DOHH2 (cell line): ENCODE data around the gene LRRC8E.
A peak's percentile ranks its signal among the peaks of the same experiment; 100 is the strongest.

ENCODE experiments used
- H3F3A ChIP-seq: fragments of 200-600 bp; sonication (generic), shearing (Covaris generic); 2 replicates; pipeline ENCODE4 v1.6.0; 2016; ENCODE audit warnings: antibody characterized with exemption, mild to moderate bottlenecking; ENCODE audit not compliant: control insufficient read depth, insufficient read depth
- H3K27ac ChIP-seq: fragments of 200-600 bp; sonication (generic); 2 replicates; pipeline ENCODE4 v1.5.1; 2014; ENCODE audit warnings: low read depth, mild to moderate bottlenecking, low read length, moderate library complexity
- H3K27me3 ChIP-seq: fragments of 200-600 bp; sonication (generic); 2 replicates; pipeline ENCODE4 v1.6.1; 2014; ENCODE audit warnings: mild to moderate bottlenecking, low read length, mixed read lengths; ENCODE audit not compliant: control insufficient read depth
- H3K36me3 ChIP-seq: fragments of 200-600 bp; sonication (generic); 2 replicates; pipeline ENCODE4 v1.6.1; 2014; ENCODE audit warnings: mild to moderate bottlenecking, low read length, moderate library complexity, mixed read lengths; ENCODE audit not compliant: control insufficient read depth
- H3K4me1 ChIP-seq: fragments of 200-600 bp; sonication (generic); 2 replicates; pipeline ENCODE4 v1.6.1; 2014; ENCODE audit warnings: mild to moderate bottlenecking, low read length, mixed read lengths; ENCODE audit not compliant: control insufficient read depth
- H3K4me2 ChIP-seq: fragments of 200-600 bp; sonication (generic); 2 replicates; pipeline ENCODE4 v1.6.0; 2014; ENCODE audit warnings: mild to moderate bottlenecking, low read length, moderate library complexity
- H3K4me3 ChIP-seq: fragments of 200-600 bp; sonication (generic); 2 replicates; pipeline ENCODE4 v1.5.1; 2014; ENCODE audit warnings: mild to moderate bottlenecking, low read length, mixed read lengths
- H3K79me2 ChIP-seq: fragments of 200-600 bp; sonication (generic); 2 replicates; pipeline ENCODE4 v1.6.1; 2014; ENCODE audit warnings: mild to moderate bottlenecking, low read length, mixed read lengths; ENCODE audit not compliant: control insufficient read depth
- H3K9me2 ChIP-seq: fragments of 200-600 bp; sonication (generic); replicated peaks from 2 replicates; pipeline ENCODE4 v1.6.1; 2014; ENCODE audit warnings: mild to moderate bottlenecking, low read length, mixed read lengths; ENCODE audit not compliant: control insufficient read depth
- H3K9me3 ChIP-seq: fragments of 200-600 bp; sonication (generic); 2 replicates; pipeline ENCODE4 v1.6.1; 2014; ENCODE audit warnings: antibody characterized with exemption, low read length, mixed read lengths; ENCODE audit not compliant: control insufficient read depth, insufficient read depth
- H4K20me1 ChIP-seq: fragments of 200-600 bp; sonication (generic); 2 replicates; pipeline ENCODE4 v1.6.0; 2014; ENCODE audit warnings: low read depth, mild to moderate bottlenecking, antibody characterized with exemption, low read length, moderate library complexity; ENCODE audit not compliant: control insufficient read depth, insufficient read depth
- EZH2phosphoT487 ChIP-seq: fragments of 200-600 bp; sonication (generic); IDR thresholded peaks from 2 replicates; pipeline ENCODE4 v1.6.1; 2017; ENCODE audit warnings: borderline replicate concordance, mild to moderate bottlenecking, antibody characterized with exemption, low read length, moderate library complexity, mixed read lengths
- TF ChIP-seq, protein P1 (sequence below): fragments of 200-600 bp; sonication (generic); IDR thresholded peaks from one replicate; pipeline ENCODE4 v1.5.1; 2014; ENCODE audit warnings: antibody characterized with exemption, mild to moderate bottlenecking, low read depth, low read length; ENCODE audit not compliant: poor library complexity, severe bottlenecking

The LRRC8E gene

DNA sequence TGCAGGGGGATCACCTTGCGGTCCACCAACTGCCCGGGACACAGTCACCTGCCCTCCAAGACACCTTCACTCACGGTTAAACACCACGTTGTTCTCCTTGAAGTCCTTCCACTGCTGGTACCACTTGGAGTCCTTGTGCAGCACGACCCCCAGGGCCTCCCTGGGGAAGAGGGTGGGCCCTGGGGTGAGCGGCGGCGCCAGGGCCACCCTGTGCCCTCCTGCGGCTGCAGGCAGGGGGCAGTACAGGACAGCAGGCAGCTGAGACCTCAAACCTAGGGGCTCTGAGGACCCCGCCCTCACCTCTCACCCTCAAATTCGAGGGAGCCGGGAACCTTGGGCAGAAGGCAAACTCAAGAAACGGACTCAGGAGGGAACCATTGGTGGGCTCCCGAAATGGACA, 45.1 kb downstream of the LRRC8E start:
- peaks cover 9% of the 10 kb centered on the region; the same call in 1 of the 2 replicates for H3K79me2 ChIP-seq
- no peaks in the 10 kb centered on the region for H3K4me1 ChIP-seq
- no peaks in the 10 kb centered on the region for H4K20me1 ChIP-seq
- no peak overlapping the region for H3K27ac ChIP-seq
- H3K9me2 ChIP-seq, result no peaks in the 10 kb centered on the region
- H3K4me2 ChIP-seq, result no peak overlapping the region
- peaks cover 82% of the 10 kb centered on the region for H3K36me3 ChIP-seq
- no peak overlapping the region for H3K4me3 ChIP-seq
- no peaks in the 10 kb centered on the region for H3K9me3 ChIP-seq
- TF ChIP-seq EZH2phosphoT487, result no peak
- TF ChIP-seq, protein P1, sequence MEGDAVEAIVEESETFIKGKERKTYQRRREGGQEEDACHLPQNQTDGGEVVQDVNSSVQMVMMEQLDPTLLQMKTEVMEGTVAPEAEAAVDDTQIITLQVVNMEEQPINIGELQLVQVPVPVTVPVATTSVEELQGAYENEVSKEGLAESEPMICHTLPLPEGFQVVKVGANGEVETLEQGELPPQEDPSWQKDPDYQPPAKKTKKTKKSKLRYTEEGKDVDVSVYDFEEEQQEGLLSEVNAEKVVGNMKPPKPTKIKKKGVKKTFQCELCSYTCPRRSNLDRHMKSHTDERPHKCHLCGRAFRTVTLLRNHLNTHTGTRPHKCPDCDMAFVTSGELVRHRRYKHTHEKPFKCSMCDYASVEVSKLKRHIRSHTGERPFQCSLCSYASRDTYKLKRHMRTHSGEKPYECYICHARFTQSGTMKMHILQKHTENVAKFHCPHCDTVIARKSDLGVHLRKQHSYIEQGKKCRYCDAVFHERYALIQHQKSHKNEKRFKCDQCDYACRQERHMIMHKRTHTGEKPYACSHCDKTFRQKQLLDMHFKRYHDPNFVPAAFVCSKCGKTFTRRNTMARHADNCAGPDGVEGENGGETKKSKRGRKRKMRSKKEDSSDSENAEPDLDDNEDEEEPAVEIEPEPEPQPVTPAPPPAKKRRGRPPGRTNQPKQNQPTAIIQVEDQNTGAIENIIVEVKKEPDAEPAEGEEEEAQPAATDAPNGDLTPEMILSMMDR, result peak; percentile 34
- no peaks in the 10 kb centered on the region for H3K27me3 ChIP-seq
- H3F3A ChIP-seq, result peaks cover 6% of the 10 kb centered on the region; the same call in 1 of the 2 replicates

DNA sequence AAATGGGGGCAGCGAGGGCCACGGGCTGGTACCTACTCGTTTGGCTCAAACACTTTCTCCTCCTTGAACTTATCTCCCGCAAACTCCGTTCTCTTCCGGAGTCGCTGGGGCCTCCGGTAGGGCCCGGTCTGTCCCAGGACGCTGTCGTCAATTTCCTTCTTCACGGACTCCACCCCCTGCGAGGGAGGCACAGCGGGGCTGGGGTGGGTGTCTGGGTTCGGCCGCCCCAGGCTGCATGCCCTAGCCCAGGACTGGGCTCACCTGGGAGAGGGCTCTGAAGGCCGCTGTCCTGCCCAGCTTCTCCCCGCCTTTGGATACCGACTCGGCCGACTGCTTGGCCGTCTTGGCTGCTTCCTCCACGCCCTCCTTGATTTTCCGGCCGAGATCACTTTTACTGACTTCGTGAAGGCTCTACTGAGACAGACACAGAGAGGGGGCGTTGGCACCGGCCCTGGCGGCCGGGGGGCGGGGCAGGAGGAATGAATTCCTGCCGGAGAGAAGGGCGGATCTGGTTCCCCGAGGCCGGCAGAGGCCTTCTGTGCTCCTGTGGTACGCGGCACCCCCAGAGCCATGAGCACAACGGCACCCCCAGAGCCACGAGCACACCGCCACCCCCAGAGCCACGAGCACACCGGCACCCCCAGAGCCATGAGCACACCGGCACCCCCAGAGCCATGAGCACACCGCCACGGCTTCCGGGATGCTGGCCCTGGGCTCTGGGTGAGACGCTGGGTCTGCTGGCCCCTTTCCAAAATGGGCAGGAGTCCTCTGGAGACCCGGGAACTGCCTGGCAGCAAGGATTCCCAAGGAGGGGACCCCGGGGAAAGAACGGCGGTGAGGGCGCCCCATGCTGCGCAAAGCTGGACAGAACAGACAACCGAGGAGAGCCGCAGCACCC, 45.8 kb downstream of the LRRC8E start:
- no peaks in the 10 kb centered on the region for H4K20me1 ChIP-seq
- no peak overlapping the region for H3K27ac ChIP-seq
- H3K9me3 ChIP-seq, result no peaks in the 10 kb centered on the region
- H3K79me2 ChIP-seq, result peaks cover 12% of the 10 kb centered on the region
- H3K4me2 ChIP-seq, result no peak overlapping the region
- peaks cover 84% of the 10 kb centered on the region for H3K36me3 ChIP-seq
- no peaks in the 10 kb centered on the region for H3F3A ChIP-seq
- TF ChIP-seq, protein P1, result no peak
- no peak overlapping the region for H3K4me3 ChIP-seq
- H3K27me3 ChIP-seq, result no peaks in the 10 kb centered on the region
- H3K4me1 ChIP-seq, result no peaks in the 10 kb centered on the region
- H3K9me2 ChIP-seq, result no peaks in the 10 kb centered on the region

DNA sequence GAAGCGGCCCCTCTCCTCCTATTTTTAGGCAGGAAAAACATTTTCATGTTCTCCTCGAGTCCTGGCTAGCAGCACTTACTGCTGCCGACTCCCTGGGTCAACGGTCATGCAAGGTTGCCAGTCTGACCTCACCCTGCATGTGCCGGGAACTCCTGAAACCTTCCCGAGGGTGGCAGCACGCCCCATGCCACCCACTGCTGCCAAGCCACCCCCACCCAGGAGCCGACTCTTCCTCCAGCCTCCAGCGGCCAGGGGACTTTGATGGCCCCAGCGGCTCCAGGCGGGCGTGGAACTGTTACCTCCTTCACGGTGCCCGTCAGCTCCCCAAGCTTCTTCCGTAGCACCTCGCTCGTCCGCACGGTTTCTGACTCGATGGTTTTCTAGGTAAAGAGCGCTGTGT, 46.5 kb downstream of the LRRC8E start:
- no peaks in the 10 kb centered on the region for H3K4me1 ChIP-seq
- H3K4me3 ChIP-seq, result no peak overlapping the region
- TF ChIP-seq EZH2phosphoT487, result no peak
- H3K9me2 ChIP-seq, result no peaks in the 10 kb centered on the region
- H3F3A ChIP-seq, result no peaks in the 10 kb centered on the region
- H3K27me3 ChIP-seq, result no peaks in the 10 kb centered on the region
- H3K9me3 ChIP-seq, result no peaks in the 10 kb centered on the region
- peaks cover 81% of the 10 kb centered on the region for H3K36me3 ChIP-seq
- H3K4me2 ChIP-seq, result no peak overlapping the region
- H4K20me1 ChIP-seq, result no peaks in the 10 kb centered on the region
- peaks cover 13% of the 10 kb centered on the region for H3K79me2 ChIP-seq
- H3K27ac ChIP-seq, result no peak overlapping the region

DNA sequence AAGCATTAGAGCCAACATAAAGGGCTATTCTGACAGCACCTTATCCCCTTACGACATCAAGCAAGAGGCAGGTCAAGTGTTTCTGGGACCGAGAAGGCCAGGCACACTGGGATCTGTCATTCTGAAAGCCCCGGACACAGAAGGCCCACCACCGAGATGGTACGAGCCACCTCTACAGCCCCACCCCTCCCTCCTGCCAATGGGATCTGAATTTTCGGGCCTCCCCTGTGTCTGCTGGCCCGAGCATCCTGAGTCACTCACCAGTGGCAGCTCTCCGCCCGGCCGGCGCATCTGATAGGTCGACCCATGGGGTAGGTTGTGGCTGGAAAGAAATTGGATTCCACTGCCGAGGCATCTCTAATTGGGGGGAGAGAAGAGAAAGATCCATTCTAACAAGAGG, 52.5 kb downstream of the LRRC8E start:
- Histone ChIP-seq H4K20me1 (peaks cover 4% of the 10 kb centered on the region; the same call in 1 of the 2 replicates), H3K27me3 (no peaks in the 10 kb centered on the region), H3K4me2 (no peak overlapping the region), H3K4me3 (no peak overlapping the region), H3K36me3 (peaks cover 57% of the 10 kb centered on the region), H3K9me3 (no peaks in the 10 kb centered on the region), H3K27ac (no peak overlapping the region), H3K4me1 (peaks cover 22% of the 10 kb centered on the region), H3F3A (no peaks in the 10 kb centered on the region; the same call in 1 of the 2 replicates), H3K9me2 (no peaks in the 10 kb centered on the region), H3K79me2 (peaks cover 65% of the 10 kb centered on the region)
- no peak for TF ChIP-seq EZH2phosphoT487
- TF ChIP-seq, protein P1, result no peak
